CD4-positive, alpha-beta T cell (primary cell): ENCODE measurements around the gene CRAMP1. TPM values are rescaled to one million over a fixed set of nuclear protein-coding genes. Genes with fewer than 3 reads are reported as not detected.

Experiments used
- ATAC-seq: fragments of 200-7000 bp; cut with Tn5 transposase; one replicate; pipeline ENCODE4 v1.10.0; 2022; ENCODE audit warnings: mild to moderate bottlenecking; ENCODE audit not compliant: poor library complexity
- CTCF ChIA-PET: fragments of 350-600 bp; sonication (Branson Sonifier 250); formaldehyde crosslinking; loops from one replicate; lab custom pipeline; 2021; ENCODE audit warnings: antibody characterized with exemption, inconsistent platforms; lab: Charles Lee
- POLR2A ChIA-PET: fragments of 350-600 bp; sonication (Branson Sonifier 250); formaldehyde crosslinking; loops from one replicate; lab custom pipeline; 2021; ENCODE audit warnings: antibody characterized with exemption, inconsistent platforms; lab: Charles Lee
- DNase-seq, 14 experiments: peaks; one replicate each; pipeline ENCODE4 v3.0.0-alpha.2; 2013 to 2020; ENCODE audit warnings: mixed read lengths in 2 of 14
- H3K27ac ChIP-seq, 2 donors: one replicate each; pipeline versions ENCODE4 v1.5.1 to v1.7.0; 2013; ENCODE audit warnings: low read length in 2 of 2, low read depth in 1 of 2, mild to moderate bottlenecking in 1 of 2
- H3K27me3 ChIP-seq, 2 experiments: 1 replicate in 1 of 2; 2 replicates in 1 of 2; pipeline versions ENCODE4 v1.6.1 to v1.7.0; 2013; ENCODE audit warnings: low read length in 2 of 2, control low read depth in 1 of 2, mild to moderate bottlenecking in 1 of 2, moderate library complexity in 1 of 2; ENCODE audit not compliant: insufficient read depth in 2 of 2, control insufficient read depth in 1 of 2
- H3K36me3 ChIP-seq: one replicate; pipeline ENCODE4 v1.6.1; 2013; ENCODE audit warnings: low read length, control low read depth; ENCODE audit not compliant: insufficient read depth
- H3K4me1 ChIP-seq: one replicate; pipeline ENCODE4 v1.6.1; 2013; ENCODE audit warnings: low read length, control low read depth; ENCODE audit not compliant: insufficient read depth
- H3K4me3 ChIP-seq: one replicate; pipeline ENCODE4 v1.5.1; 2013; ENCODE audit warnings: mild to moderate bottlenecking, low read length, moderate library complexity
- H3K9me3 ChIP-seq, 2 experiments: 1 replicate in 1 of 2; 2 replicates in 1 of 2; pipeline versions ENCODE4 v1.6.1 to v1.7.0; 2013; ENCODE audit warnings: low read length in 2 of 2, mild to moderate bottlenecking in 2 of 2, control low read depth in 1 of 2, moderate library complexity in 1 of 2; ENCODE audit not compliant: control insufficient read depth in 1 of 2, insufficient read depth in 1 of 2
- H3K27ac Mint-ChIP-seq: one replicate; pipeline ENCODE4 v1.8.0; 2020; ENCODE audit warnings: mixed read lengths
- H3K27me3 Mint-ChIP-seq: one replicate; pipeline ENCODE4 v1.8.0; 2021; ENCODE audit warnings: mixed read lengths
- H3K36me3 Mint-ChIP-seq: one replicate; pipeline ENCODE4 v1.8.0; 2021; ENCODE audit warnings: low read depth, mixed read lengths
- H3K4me1 Mint-ChIP-seq: one replicate; pipeline ENCODE4 v1.8.0; 2021; ENCODE audit warnings: low read depth, mixed read lengths
- H3K4me3 Mint-ChIP-seq: one replicate; pipeline ENCODE4 v1.8.0; 2020; ENCODE audit warnings: mild to moderate bottlenecking, mixed read lengths
- H3K9me3 Mint-ChIP-seq: one replicate; pipeline ENCODE4 v1.8.0; 2020; ENCODE audit warnings: mixed read lengths
- CTCF ChIP-seq: fragments of 200-600 bp; IDR thresholded peaks from one replicate; pipeline ENCODE4 v1.8.0; 2022; ENCODE audit warnings: antibody characterized with exemption, mild to moderate bottlenecking
- intact Hi-C, 2 experiments: fragments of 100-400 bp; cut with DNase I in 1 of 2; cut with micrococcal nuclease in 1 of 2; formaldehyde crosslinking; loops; one replicate each; pipeline versions ENCODE4 v1.15.1 to v1.9.0; 2023 to 2025; cut with DNase I, micrococcal nuclease
- total RNA-seq, 174 experiments: library from RNA in 2 of 174; stranded (reverse) in 2 of 174; gene quantifications; one replicate each; pipeline ENCODE4 v1.2.3 and lab custom pipeline; 2021 to 2026

CRAMP1 gene
- total RNA-seq, 2 experiments from 2014 or later, result 14.1 to 15.2 TPM

GRCh38 chr16:1673424-1674151 lies 61.4 kb downstream of the CRAMP1 start:
- no peak overlapping the region for H3K4me3 ChIP-seq
- Mint-ChIP-seq H3K4me1 (peaks cover 12% of the 10 kb centered on the region), H3K9me3 (no peaks in the 10 kb centered on the region), H3K27me3 (no peaks in the 10 kb centered on the region), H3K27ac (no peak overlapping the region), H3K4me3 (no peak overlapping the region), H3K36me3 (peaks cover 61% of the 10 kb centered on the region)
- intact Hi-C loops, result no loop called here
- DNase-seq (no peak), ATAC-seq (no peak)
- ChIA-PET POLR2A (interaction anchor here (1.4 kb wide), 1 partner anchor 33 kb away, joined by 5 read pairs; the partner anchor contains the start of gene MAPK8IP3), CTCF (interaction anchor here (1.7 kb wide), 1 partner anchor 32 kb away, joined by 4 read pairs; no protein-coding TSS in a partner anchor)
- peaks cover 64% of the 10 kb centered on the region for H3K36me3 ChIP-seq
- no peaks in the 10 kb centered on the region for H3K27me3 ChIP-seq
- TF ChIP-seq CTCF, result no peak
- H3K27ac ChIP-seq, result no peak overlapping the region
- no peaks in the 10 kb centered on the region for H3K9me3 ChIP-seq
- H3K4me1 ChIP-seq, result peaks cover 10% of the 10 kb centered on the region

- no peaks in the 10 kb centered on the region for H3K27me3 Mint-ChIP-seq
- ChIA-PET CTCF (interaction anchor here (1.7 kb wide), 1 partner anchor 31 kb away, joined by 4 read pairs; no protein-coding TSS in a partner anchor), POLR2A (interaction anchor here (1.4 kb wide), 1 partner anchor 32 kb away, joined by 5 read pairs; the partner anchor contains the start of gene MAPK8IP3)
- H3K36me3 Mint-ChIP-seq, result peaks cover 54% of the 10 kb centered on the region
- no peak overlapping the region for H3K27ac ChIP-seq
- H3K9me3 ChIP-seq, result no peaks in the 10 kb centered on the region
- no peak overlapping the region for H3K4me3 ChIP-seq
- no peak overlapping the region for H3K27ac Mint-ChIP-seq
- H3K27me3 ChIP-seq, result no peaks in the 10 kb centered on the region
- ATAC-seq, result no peak
- no peak for DNase-seq
- intact Hi-C loops, result no loop called here
- peaks cover 18% of the 10 kb centered on the region for H3K4me1 Mint-ChIP-seq
- peaks cover 57% of the 10 kb centered on the region for H3K36me3 ChIP-seq
- no peak overlapping the region for H3K4me3 Mint-ChIP-seq
- H3K4me1 ChIP-seq, result peaks cover 17% of the 10 kb centered on the region
- no peaks in the 10 kb centered on the region for H3K9me3 Mint-ChIP-seq
- no peak for TF ChIP-seq CTCF
Measured at GRCh38 chr16:1674306-1674705, 62.1 kb downstream of the CRAMP1 start.

GRCh38 chr16:1674751-1675664 lies 62.8 kb downstream of the CRAMP1 start:
- ChIA-PET POLR2A (no interaction called here), CTCF (interaction anchor here (1.7 kb wide), 1 partner anchor 31 kb away, joined by 4 read pairs; no protein-coding TSS in a partner anchor)
- Histone ChIP-seq H3K4me1 (peaks cover 24% of the 10 kb centered on the region), H3K36me3 (peaks cover 50% of the 10 kb centered on the region), H3K27ac (no peak overlapping the region), H3K9me3 (no peaks in the 10 kb centered on the region), H3K27me3 (no peaks in the 10 kb centered on the region), H3K4me3 (no peak overlapping the region)
- H3K36me3 Mint-ChIP-seq, result peaks cover 50% of the 10 kb centered on the region
- intact Hi-C loops, result loop anchor here in 1 of 2 experiments (5.0 kb wide), 1 partner anchor 97 kb away; the partner anchor contains the start of genes EME2, MRPS34 and NME3
- H3K4me3 Mint-ChIP-seq, result no peak overlapping the region
- H3K27me3 Mint-ChIP-seq, result no peaks in the 10 kb centered on the region
- no peaks in the 10 kb centered on the region for H3K9me3 Mint-ChIP-seq
- ATAC-seq, result no peak
- DNase-seq, result no peak
- peaks cover 18% of the 10 kb centered on the region for H3K4me1 Mint-ChIP-seq
- no peak overlapping the region for H3K27ac Mint-ChIP-seq
- TF ChIP-seq CTCF, result no peak
